CD4-positive, alpha-beta T cell (primary cell): Measurements from ENCODE around the gene CEP295NL. TPM values are rescaled to one million over a fixed set of nuclear protein-coding genes. Genes with fewer than 3 reads are reported as not detected.
"Not testable (repeated sequence)": the region's sequence is repeated elsewhere in the genome, so short reads cannot be mapped to it uniquely, and the experiment has no call there.

ENCODE experiments used
- ATAC-seq: fragments of 200-7000 bp; cut with Tn5 transposase; one replicate; pipeline ENCODE4 v1.10.0; 2022; ENCODE audit warnings: mild to moderate bottlenecking; ENCODE audit not compliant: poor library complexity
- CTCF ChIA-PET: fragments of 350-600 bp; sonication (Branson Sonifier 250); formaldehyde crosslinking; loops from one replicate; lab custom pipeline; 2021; ENCODE audit warnings: antibody characterized with exemption, inconsistent platforms; lab: Charles Lee
- POLR2A ChIA-PET: fragments of 350-600 bp; sonication (Branson Sonifier 250); formaldehyde crosslinking; loops from one replicate; lab custom pipeline; 2021; ENCODE audit warnings: antibody characterized with exemption, inconsistent platforms; lab: Charles Lee
- DNase-seq, 14 experiments: peaks; one replicate each; pipeline ENCODE4 v3.0.0-alpha.2; 2013 to 2020; ENCODE audit warnings: mixed read lengths in 2 of 14
- H3K27ac ChIP-seq, 2 donors: one replicate each; pipeline versions ENCODE4 v1.5.1 to v1.7.0; 2013; ENCODE audit warnings: low read length in 2 of 2, low read depth in 1 of 2, mild to moderate bottlenecking in 1 of 2
- H3K27me3 ChIP-seq, 2 experiments: 1 replicate in 1 of 2; 2 replicates in 1 of 2; pipeline versions ENCODE4 v1.6.1 to v1.7.0; 2013; ENCODE audit warnings: low read length in 2 of 2, control low read depth in 1 of 2, mild to moderate bottlenecking in 1 of 2, moderate library complexity in 1 of 2; ENCODE audit not compliant: insufficient read depth in 2 of 2, control insufficient read depth in 1 of 2
- H3K36me3 ChIP-seq: one replicate; pipeline ENCODE4 v1.6.1; 2013; ENCODE audit warnings: low read length, control low read depth; ENCODE audit not compliant: insufficient read depth
- H3K4me1 ChIP-seq: one replicate; pipeline ENCODE4 v1.6.1; 2013; ENCODE audit warnings: low read length, control low read depth; ENCODE audit not compliant: insufficient read depth
- H3K4me3 ChIP-seq: one replicate; pipeline ENCODE4 v1.5.1; 2013; ENCODE audit warnings: mild to moderate bottlenecking, low read length, moderate library complexity
- H3K9me3 ChIP-seq, 2 experiments: 1 replicate in 1 of 2; 2 replicates in 1 of 2; pipeline versions ENCODE4 v1.6.1 to v1.7.0; 2013; ENCODE audit warnings: low read length in 2 of 2, mild to moderate bottlenecking in 2 of 2, control low read depth in 1 of 2, moderate library complexity in 1 of 2; ENCODE audit not compliant: control insufficient read depth in 1 of 2, insufficient read depth in 1 of 2
- H3K27ac Mint-ChIP-seq: one replicate; pipeline ENCODE4 v1.8.0; 2020; ENCODE audit warnings: mixed read lengths
- H3K27me3 Mint-ChIP-seq: one replicate; pipeline ENCODE4 v1.8.0; 2021; ENCODE audit warnings: mixed read lengths
- H3K36me3 Mint-ChIP-seq: one replicate; pipeline ENCODE4 v1.8.0; 2021; ENCODE audit warnings: low read depth, mixed read lengths
- H3K4me1 Mint-ChIP-seq: one replicate; pipeline ENCODE4 v1.8.0; 2021; ENCODE audit warnings: low read depth, mixed read lengths
- H3K4me3 Mint-ChIP-seq: one replicate; pipeline ENCODE4 v1.8.0; 2020; ENCODE audit warnings: mild to moderate bottlenecking, mixed read lengths
- H3K9me3 Mint-ChIP-seq: one replicate; pipeline ENCODE4 v1.8.0; 2020; ENCODE audit warnings: mixed read lengths
- intact Hi-C, 2 experiments: fragments of 100-400 bp; cut with DNase I in 1 of 2; cut with micrococcal nuclease in 1 of 2; formaldehyde crosslinking; loops; one replicate each; pipeline versions ENCODE4 v1.15.1 to v1.9.0; 2023 to 2025; cut with DNase I, micrococcal nuclease
- total RNA-seq, 174 experiments: library from RNA in 2 of 174; stranded (reverse) in 2 of 174; gene quantifications; one replicate each; pipeline ENCODE4 v1.2.3 and lab custom pipeline; 2021 to 2026
- TF ChIP-seq, protein P1 (sequence below): fragments of 200-600 bp; IDR thresholded peaks from one replicate; pipeline ENCODE4 v1.8.0; 2022; ENCODE audit warnings: antibody characterized with exemption, mild to moderate bottlenecking

CEP295NL gene
- total RNA-seq, 2 experiments from 2014 or later: 2.6 to 2.7 TPM

DNA sequence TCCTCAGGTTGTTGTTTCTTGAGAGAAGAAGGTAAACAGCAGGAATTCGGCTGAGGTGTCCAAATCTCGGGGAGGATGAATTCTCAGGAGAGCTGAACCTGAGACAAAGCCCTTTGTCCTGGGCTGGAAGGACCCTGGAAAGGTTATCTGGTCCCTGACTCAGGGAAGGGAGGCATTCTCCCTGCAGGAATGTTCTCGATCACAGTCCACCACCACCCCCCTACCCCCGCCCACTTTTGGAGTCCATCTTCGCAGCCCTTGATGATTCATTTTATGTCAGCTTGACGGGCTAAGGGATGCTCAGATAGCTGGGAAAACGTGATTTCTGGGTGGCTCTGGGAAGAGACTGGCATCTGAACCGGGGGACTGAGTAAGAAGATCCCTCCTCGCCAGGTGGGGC lies 1.4 kb upstream of the CEP295NL start:
- POLR2A ChIA-PET: no interaction called here
- H3K4me1 ChIP-seq: peaks cover 5% of the 10 kb centered on the region
- no peak overlapping the region for H3K4me3 Mint-ChIP-seq
- H3K27ac ChIP-seq: no peak overlapping the region
- no peaks in the 10 kb centered on the region for H3K9me3 Mint-ChIP-seq
- H3K9me3 ChIP-seq: no peaks in the 10 kb centered on the region
- H3K36me3 Mint-ChIP-seq: no peaks in the 10 kb centered on the region
- CTCF ChIA-PET: no interaction called here
- H3K4me3 ChIP-seq: no peak overlapping the region
- ATAC-seq (no peak), DNase-seq (no peak)
- no peaks in the 10 kb centered on the region for H3K27me3 ChIP-seq
- TF ChIP-seq, protein P1, sequence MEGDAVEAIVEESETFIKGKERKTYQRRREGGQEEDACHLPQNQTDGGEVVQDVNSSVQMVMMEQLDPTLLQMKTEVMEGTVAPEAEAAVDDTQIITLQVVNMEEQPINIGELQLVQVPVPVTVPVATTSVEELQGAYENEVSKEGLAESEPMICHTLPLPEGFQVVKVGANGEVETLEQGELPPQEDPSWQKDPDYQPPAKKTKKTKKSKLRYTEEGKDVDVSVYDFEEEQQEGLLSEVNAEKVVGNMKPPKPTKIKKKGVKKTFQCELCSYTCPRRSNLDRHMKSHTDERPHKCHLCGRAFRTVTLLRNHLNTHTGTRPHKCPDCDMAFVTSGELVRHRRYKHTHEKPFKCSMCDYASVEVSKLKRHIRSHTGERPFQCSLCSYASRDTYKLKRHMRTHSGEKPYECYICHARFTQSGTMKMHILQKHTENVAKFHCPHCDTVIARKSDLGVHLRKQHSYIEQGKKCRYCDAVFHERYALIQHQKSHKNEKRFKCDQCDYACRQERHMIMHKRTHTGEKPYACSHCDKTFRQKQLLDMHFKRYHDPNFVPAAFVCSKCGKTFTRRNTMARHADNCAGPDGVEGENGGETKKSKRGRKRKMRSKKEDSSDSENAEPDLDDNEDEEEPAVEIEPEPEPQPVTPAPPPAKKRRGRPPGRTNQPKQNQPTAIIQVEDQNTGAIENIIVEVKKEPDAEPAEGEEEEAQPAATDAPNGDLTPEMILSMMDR: no peak
- H3K27ac Mint-ChIP-seq: no peak overlapping the region
- H3K4me1 Mint-ChIP-seq: peaks cover 5% of the 10 kb centered on the region
- intact Hi-C loops: no loop called here
- H3K27me3 Mint-ChIP-seq: no peaks in the 10 kb centered on the region
- H3K36me3 ChIP-seq: no peaks in the 10 kb centered on the region

DNA sequence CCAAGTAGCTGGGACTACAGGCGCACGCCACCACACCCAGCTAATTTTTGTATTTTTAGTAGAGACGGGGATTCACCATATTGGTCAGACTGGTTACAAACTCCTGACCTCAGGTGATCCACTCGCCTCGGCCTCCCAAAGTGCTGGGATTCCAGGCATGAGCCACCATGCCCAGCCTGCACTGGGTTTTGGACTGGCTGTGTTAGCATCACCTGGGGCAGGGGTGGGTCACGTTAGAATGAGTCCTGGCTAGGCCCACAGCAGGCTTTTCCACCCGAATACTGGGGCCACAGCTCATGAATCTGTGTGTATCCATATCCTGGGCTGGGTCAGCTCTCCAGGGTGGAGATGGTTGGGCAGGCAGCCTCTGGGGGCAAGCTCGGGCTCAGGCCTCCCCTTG lies 770 bp downstream of the CEP295NL start:
- H3K27ac ChIP-seq, H3K9me3 ChIP-seq, ATAC-seq, CTCF ChIA-PET, DNase-seq, POLR2A ChIA-PET, H3K27ac Mint-ChIP-seq, H3K27me3 ChIP-seq, H3K36me3 Mint-ChIP-seq, H3K9me3 Mint-ChIP-seq, H3K4me3 Mint-ChIP-seq, H3K4me3 ChIP-seq, H3K4me1 Mint-ChIP-seq, H3K4me1 ChIP-seq, H3K36me3 ChIP-seq, H3K27me3 Mint-ChIP-seq, intact Hi-C loops: not testable (repeated sequence)

DNA sequence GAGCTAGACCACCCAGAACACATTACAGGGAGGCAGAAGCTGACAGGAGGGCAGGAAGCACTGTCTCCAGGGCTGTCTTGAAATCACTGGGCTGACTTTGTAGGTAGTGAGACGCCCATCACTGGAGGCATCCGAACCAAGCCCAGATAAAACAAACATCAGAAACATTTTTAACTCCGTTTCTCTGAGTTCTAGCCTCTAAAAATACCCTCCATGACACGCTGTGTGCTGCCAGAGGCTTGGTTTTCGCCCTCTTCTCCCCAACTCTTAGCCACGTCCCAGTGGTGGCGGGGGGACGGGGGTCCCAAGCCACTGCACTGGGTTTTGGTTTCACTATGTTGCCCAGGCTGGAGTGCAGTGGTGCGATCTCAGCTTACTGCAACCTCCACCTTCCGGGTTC lies 1.2 kb downstream of the CEP295NL start:
- Histone ChIP-seq H3K4me3 (no peak overlapping the region), H3K9me3 (no peaks in the 10 kb centered on the region), H3K27me3 (no peaks in the 10 kb centered on the region), H3K36me3 (no peaks in the 10 kb centered on the region), H3K4me1 (peaks cover 5% of the 10 kb centered on the region), H3K27ac (no peak overlapping the region)
- no peaks in the 10 kb centered on the region for H3K9me3 Mint-ChIP-seq
- ATAC-seq (no peak), DNase-seq (no peak)
- POLR2A ChIA-PET: no interaction called here
- TF ChIP-seq, protein P1: no peak
- CTCF ChIA-PET: no interaction called here
- H3K27me3 Mint-ChIP-seq: no peaks in the 10 kb centered on the region
- H3K36me3 Mint-ChIP-seq: no peaks in the 10 kb centered on the region
- intact Hi-C loops: no loop called here
- peaks cover 5% of the 10 kb centered on the region for H3K4me1 Mint-ChIP-seq
- no peak overlapping the region for H3K27ac Mint-ChIP-seq
- no peak overlapping the region for H3K4me3 Mint-ChIP-seq

DNA sequence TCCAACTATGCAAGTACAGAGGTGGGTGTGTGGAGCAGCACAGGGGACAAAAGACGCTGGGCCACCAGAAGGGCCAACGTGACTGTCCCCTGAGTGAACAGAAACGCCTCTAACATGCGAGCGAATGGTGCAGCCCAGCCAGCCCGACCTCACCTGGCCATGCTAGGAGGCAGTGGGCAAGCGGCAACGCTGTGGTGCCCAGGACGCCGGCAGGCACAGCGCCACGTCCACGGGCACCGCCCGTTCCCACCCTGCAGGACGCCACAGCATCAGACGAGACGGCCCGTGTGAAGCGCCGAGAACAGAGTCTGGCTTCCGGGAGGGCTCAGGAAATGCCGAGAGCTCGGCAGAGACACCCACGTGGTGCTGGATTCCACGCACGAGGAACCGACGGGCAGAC lies 2.2 kb downstream of the CEP295NL start:
- ChIA-PET POLR2A (no interaction called here), CTCF (no interaction called here)
- Histone ChIP-seq H3K36me3 (no peaks in the 10 kb centered on the region), H3K27me3 (no peaks in the 10 kb centered on the region), H3K4me3 (no peak overlapping the region), H3K4me1 (peaks cover 5% of the 10 kb centered on the region), H3K9me3 (no peaks in the 10 kb centered on the region), H3K27ac (no peak overlapping the region)
- peaks cover 5% of the 10 kb centered on the region for H3K4me1 Mint-ChIP-seq
- no peak overlapping the region for H3K27ac Mint-ChIP-seq
- no peaks in the 10 kb centered on the region for H3K9me3 Mint-ChIP-seq
- TF ChIP-seq, protein P1: no peak
- no peak for DNase-seq
- intact Hi-C loops: no loop called here
- ATAC-seq: no peak
- no peaks in the 10 kb centered on the region for H3K27me3 Mint-ChIP-seq
- H3K36me3 Mint-ChIP-seq: no peaks in the 10 kb centered on the region
- H3K4me3 Mint-ChIP-seq: no peak overlapping the region
